Measurements from ENCODE around the gene C1orf159.

C1orf159 gene

DNA sequence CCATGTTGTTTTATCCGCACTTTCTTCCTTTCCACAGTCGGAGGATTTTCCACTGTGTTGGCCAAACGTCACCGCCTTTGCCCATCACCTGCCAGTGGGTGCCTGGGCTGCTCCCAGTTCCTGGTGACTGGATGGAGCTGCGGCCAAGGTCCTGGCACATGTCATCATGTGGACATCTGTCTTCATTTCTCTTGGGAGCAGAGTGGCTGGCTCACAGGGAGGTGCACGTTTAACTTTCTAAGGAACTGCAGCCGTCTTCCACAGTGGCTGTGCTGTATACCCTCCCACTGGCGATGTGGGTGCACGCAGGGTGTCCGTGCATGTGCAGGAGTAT is 22.3 kb downstream of the C1orf159 start:
- H3K4me3 ChIP-seq, result no peak overlapping the region
- H3K27ac ChIP-seq, result no peak overlapping the region
- TF ChIP-seq, protein P1, sequence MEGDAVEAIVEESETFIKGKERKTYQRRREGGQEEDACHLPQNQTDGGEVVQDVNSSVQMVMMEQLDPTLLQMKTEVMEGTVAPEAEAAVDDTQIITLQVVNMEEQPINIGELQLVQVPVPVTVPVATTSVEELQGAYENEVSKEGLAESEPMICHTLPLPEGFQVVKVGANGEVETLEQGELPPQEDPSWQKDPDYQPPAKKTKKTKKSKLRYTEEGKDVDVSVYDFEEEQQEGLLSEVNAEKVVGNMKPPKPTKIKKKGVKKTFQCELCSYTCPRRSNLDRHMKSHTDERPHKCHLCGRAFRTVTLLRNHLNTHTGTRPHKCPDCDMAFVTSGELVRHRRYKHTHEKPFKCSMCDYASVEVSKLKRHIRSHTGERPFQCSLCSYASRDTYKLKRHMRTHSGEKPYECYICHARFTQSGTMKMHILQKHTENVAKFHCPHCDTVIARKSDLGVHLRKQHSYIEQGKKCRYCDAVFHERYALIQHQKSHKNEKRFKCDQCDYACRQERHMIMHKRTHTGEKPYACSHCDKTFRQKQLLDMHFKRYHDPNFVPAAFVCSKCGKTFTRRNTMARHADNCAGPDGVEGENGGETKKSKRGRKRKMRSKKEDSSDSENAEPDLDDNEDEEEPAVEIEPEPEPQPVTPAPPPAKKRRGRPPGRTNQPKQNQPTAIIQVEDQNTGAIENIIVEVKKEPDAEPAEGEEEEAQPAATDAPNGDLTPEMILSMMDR (IDR thresholded peaks at IDR 0.05), result no peak
- DNase-seq (ENCODE audit: low spot score), result peak; percentile 22

DNA sequence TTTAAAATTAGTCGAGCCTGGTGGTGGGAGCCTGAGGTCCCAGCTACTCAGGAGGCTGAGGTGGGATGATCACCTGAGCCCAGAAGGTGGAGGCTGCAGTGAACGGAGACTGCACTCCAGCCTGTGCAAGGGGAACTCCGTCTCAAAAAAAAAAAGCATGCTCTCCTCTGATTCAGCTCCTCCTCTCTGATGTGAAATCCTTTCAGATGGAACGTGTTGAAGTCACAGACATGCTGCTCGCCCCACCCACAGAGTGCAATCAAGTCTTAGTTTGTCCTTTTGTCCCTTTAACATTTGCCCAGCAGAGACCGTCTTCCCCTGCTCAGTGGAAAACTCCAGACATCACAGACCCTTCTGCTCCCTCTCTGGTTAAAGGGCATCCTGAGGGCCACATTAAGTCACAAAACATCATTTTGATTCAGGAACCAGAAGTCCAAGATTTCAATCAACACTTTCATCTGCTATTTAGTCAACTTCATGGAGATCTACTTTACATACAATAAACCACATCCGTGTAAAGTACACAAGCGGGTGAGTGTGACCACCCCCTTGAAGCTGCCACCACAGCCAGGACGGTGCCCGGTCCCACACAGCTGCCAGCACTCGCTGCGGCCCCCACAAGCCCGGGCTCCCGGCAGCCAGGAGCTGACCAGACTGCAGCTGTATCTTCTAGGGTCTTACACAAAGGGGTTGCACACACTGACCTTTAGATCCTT is 22.8 kb downstream of the C1orf159 start:
- DNase-seq (ENCODE audit: low spot score), result peak; percentile 17
- no peak overlapping the region for H3K27ac ChIP-seq
- H3K4me3 ChIP-seq, result no peak overlapping the region
- TF ChIP-seq, protein P1 (IDR thresholded peaks at IDR 0.05), result no peak

DNA sequence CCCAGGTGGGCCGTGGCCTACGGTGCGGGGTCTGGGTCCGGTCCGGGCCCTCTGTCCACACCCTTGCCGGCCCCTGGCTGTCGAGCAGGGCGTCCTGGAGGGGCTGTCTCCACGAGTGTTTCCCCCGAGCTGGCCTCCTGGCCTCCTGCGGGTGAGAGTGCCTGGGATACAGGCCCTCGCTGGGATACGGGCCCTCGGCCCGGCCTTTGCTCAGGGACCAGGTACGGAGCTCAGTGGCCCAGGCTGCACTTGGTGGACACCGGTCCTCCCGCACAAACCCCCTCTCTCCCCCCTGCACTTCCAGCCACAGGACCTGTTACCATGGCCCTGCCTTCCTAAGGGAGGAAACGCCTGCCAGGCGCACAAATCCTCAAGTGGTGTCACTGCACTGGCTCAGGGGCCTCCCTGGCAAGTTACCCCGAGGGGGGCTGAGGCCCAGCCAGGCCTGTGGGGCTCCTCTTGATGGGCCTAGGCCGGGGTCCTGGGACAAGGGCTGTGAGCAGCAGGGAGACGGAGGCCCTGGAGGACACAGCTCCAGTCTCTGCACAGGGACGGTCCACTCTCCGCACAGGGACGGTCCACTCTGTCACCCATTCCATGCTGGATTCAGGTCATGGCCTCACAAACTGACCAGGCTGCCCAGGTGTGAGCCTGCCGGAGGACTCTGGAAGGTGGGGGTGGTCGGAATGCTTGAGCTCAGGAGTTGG is 23.6 kb downstream of the C1orf159 start:
- Histone ChIP-seq H3K4me3 (no peak overlapping the region), H3K27ac (no peak overlapping the region)
- peak; percentile 61 for DNase-seq (ENCODE audit: low spot score)
- TF ChIP-seq, protein P1 (IDR thresholded peaks at IDR 0.05), result no peak

DNA sequence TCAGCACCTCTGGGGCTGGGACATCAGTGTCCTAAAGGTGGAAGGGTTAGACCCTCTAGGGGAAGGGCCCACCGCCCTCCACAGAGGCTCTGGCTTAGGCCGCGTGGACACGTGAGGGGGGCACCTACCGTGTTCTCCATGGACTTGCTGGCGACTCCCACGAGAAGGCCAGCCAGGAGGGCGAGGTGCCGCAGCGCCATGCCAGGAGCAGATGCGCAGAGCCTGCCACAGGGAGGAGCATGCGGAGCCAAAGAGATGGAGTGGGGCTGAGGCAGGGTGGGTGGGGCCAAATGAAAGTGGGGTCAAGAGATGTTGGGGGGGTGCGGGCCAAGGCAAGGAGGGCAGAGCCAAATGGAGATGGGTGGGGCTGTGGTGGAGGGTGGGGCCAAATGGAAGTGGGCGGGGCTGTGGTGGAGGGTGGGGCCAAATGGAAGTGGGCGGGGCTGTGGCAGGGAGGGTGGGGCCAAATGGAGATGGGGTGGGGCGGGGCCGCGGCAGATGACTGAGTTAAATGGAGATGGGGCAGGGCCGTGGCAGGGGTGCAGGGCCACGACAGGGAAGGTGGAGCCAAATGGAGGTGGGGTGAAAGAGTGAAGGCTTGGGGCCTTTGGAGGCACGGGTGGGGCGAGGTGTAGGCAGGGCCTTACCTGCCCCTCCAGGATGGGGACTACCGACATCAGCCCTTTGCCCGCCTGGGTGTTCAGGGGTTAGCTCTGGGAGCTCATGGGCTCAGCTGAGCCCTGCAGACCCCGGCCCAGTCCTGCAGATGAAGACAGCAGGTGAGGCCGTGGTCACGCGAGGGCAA is 24.3 kb downstream of the C1orf159 start:
- no peak overlapping the region for H3K4me3 ChIP-seq
- DNase-seq (ENCODE audit: low spot score), result peak; percentile 59
- H3K27ac ChIP-seq, result no peak overlapping the region
- TF ChIP-seq, protein P1 (IDR thresholded peaks at IDR 0.05), result no peak

DNA sequence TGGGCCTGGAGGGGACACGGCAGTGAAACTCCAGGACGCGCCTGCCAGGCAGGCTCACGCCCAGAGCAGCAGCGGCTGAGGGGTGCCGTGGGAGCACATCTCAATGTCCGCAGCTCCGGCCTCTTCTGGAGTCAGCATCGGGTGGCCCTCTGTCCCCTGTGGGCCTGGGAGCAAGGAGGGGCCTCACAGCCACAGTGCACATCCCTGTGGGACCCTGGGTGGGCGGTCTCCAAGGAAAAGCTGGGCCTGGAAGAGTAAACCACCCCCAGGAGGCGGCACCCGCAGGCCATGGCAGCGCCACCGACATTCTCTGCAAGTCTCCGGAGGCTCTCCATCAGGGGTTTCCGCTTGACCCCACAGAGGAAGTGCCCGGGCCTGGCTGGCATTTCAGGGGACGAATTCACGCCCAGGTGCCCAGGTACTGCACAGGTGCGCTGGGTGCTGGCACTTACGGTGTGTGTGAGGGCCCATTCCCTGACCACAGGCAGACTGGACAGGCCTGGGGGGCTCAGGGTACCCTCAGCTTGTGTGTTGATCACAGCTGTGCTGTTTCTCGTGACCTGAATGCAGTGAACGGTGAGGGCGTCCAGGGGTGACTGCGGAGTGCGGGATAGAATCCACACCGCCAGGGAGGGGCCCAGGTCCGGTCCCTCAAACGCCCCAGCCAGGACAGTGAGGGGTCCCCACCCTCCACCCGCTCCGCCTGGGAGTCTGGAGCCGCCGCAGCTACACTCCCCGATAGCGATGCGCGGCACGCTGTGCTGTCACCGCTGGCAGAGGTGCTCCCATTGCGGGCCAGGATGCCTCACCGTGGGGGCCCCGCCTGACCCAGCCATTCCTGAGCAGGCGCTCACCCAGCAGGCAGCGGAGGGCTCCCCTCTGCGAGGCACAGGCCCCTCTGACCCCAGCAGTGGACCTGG is 25.2 kb downstream of the C1orf159 start:
- no peak overlapping the region for H3K27ac ChIP-seq
- no peak overlapping the region for H3K4me3 ChIP-seq
- peak; percentile 65 for DNase-seq (ENCODE audit: low spot score)
- TF ChIP-seq, protein P1 (IDR thresholded peaks at IDR 0.05), result no peak

DNA sequence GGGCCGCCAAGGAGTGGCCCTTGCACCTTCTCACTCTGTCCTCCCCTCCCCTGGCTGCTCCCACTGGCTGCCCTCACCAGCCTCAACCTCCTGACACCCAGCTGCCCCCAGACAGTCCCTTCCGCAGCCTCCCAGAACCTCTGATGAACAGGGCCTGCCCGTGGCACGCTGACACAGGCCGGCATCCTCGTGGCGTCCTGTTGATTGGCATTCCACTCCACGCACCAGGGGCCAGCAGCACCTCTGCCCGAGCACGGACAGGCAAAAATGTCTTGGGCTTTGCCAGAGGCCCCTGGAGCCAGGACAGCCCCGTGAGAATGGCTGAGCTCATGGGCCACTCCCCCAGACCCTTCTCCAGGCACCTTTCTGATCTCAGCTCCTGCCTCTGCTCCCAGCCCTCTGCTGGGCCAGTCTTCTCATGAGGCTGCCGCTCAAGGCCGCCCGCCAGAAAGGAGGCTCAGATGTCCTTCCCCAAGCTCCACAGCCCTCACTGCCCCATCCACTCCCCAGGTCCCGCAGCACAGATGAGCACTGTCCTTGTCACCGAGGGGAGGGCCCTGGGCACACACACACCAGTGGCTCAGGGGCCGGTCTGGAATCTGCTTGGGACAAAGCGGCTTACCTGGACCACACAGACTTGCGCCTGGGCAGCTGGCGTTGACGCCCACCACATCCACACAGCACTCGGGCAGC is 26.0 kb downstream of the C1orf159 start:
- Histone ChIP-seq H3K27ac (no peak overlapping the region), H3K4me3 (no peak overlapping the region)
- DNase-seq (ENCODE audit: low spot score), result peak; percentile 58
- TF ChIP-seq, protein P1 (IDR thresholded peaks at IDR 0.05), result no peak
